ENCODE data around the gene NLRP1. TPM values are rescaled to one million over a fixed set of nuclear protein-coding genes. Genes with fewer than 3 reads are reported as not detected.

Gene NLRP1
- total and polyA plus RNA-seq, 2 of the 13 experiments (the other 11 are each of a cell fraction or from before 2014, with no cell fraction given) = 3.4 to 3.7 TPM

- TF ChIP-seq ZNF552 (CRISPR knock-in tag; IDR thresholded peaks at IDR 0.05; ENCODE audit: borderline replicate concordance) (peak; percentile 59; the same call in 1 of the 2 replicates), ATF6 (CRISPR knock-in tag; conservative IDR thresholded peaks at IDR 0.05) (no peak), SPEN (CRISPR knock-in tag; IDR thresholded peaks at IDR 0.05; ENCODE audit: low read depth) (no peak), FOXK1 (CRISPR knock-in tag; IDR thresholded peaks at IDR 0.05; ENCODE audit: borderline replicate concordance, low read depth) (0 out of 2 replicates have a peak, but pooled peaks have one; percentile 28), ZNF512 (CRISPR knock-in tag; IDR thresholded peaks at IDR 0.05) (no peak), TFAP4 (IDR thresholded peaks at IDR 0.05; ENCODE audit: borderline replicate concordance, low read depth) (peak; percentile 92), PATZ1 (CRISPR knock-in tag; IDR thresholded peaks at IDR 0.05) (peak; percentile 75), CCDC6 (CRISPR knock-in tag; IDR thresholded peaks at IDR 0.05) (no peak), YEATS2 (CRISPR knock-in tag; IDR thresholded peaks at IDR 0.05; ENCODE audit: borderline replicate concordance) (peak; percentile 32; the same call in 1 of the 2 replicates), PHF8 (CRISPR knock-in tag; IDR thresholded peaks at IDR 0.05) (peak; percentile 48), TBX2 (CRISPR knock-in tag; IDR thresholded peaks at IDR 0.05; ENCODE audit: borderline replicate concordance) (no peak; the same call in 1 of the 2 replicates), ZNF737 (CRISPR knock-in tag; IDR thresholded peaks at IDR 0.05; ENCODE audit: borderline replicate concordance) (no peak), AHR (CRISPR knock-in tag; IDR thresholded peaks at IDR 0.05) (no peak), HIC2 (CRISPR knock-in tag; IDR thresholded peaks at IDR 0.05; ENCODE audit: low read depth) (no peak), YY1 (IDR thresholded peaks at IDR 0.05; ENCODE audit: insufficient read depth, insufficient replicate concordance, low read depth, low read length) (peak; percentile 51)
- TF ChIP-seq, protein P1, sequence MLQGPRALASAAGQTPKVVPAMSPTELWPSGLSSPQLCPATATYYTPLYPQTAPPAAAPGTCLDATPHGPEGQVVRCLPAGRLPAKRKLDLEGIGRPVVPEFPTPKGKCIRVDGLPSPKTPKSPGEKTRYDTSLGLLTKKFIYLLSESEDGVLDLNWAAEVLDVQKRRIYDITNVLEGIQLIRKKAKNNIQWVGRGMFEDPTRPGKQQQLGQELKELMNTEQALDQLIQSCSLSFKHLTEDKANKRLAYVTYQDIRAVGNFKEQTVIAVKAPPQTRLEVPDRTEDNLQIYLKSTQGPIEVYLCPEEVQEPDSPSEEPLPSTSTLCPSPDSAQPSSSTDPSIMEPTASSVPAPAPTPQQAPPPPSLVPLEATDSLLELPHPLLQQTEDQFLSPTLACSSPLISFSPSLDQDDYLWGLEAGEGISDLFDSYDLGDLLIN (CRISPR knock-in tag; IDR thresholded peaks at IDR 0.05; ENCODE audit: borderline replicate concordance) = no peak
- TF ChIP-seq, protein P2, sequence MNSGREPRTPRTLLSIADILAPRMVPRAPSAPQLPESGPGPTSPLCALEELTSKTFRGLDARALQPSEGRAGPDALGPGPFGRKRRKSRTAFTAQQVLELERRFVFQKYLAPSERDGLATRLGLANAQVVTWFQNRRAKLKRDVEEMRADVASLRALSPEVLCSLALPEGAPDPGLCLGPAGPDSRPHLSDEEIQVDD (CRISPR knock-in tag; IDR thresholded peaks at IDR 0.05; ENCODE audit: borderline replicate concordance) = no peak
These were observed 83.5 kb downstream of the NLRP1 start (continued) for GRCh38 chr17:5500589-5501391.

Measured in HepG2 (cell line).